ENCODE data around the gene MRPL34. TPM values are rescaled to one million over a fixed set of nuclear protein-coding genes. Genes with fewer than 3 reads are reported as not detected.

The MRPL34 gene
- total and polyA plus RNA-seq, 4 donors, result 22.3 to 137 (median 93.4) TPM

GRCh38 chr19:17330262-17331044 is 24.8 kb downstream of the MRPL34 start:
- peaks cover 0 to 7% (median 2%) of the 10 kb centered on the region in 4 donors for H3K36me3 ChIP-seq (ENCODE audit: control insufficient read depth in 4 of 4, insufficient read depth in 4 of 4, low read length in 4 of 4)
- DNase-seq (no peak), ATAC-seq (ENCODE audit: insufficient read depth, low FRiP score) (no peak)
- WGBS, 2 donors, result 95% methylated on average over 24 of the region's 24 CpGs
- H3K4me1 ChIP-seq (ENCODE audit: control insufficient read depth in 5 of 5, insufficient read depth in 5 of 5, low read length in 5 of 5), result peaks cover 0 to 17% (median 8%) of the 10 kb centered on the region in 5 donors
- H3K27me3 ChIP-seq (ENCODE audit: control insufficient read depth in 3 of 3, insufficient read depth in 3 of 3, low read length in 2 of 3), result peaks cover 0 to 9% (median 2%) of the 10 kb centered on the region in 3 donors
- TF ChIP-seq, protein P1, sequence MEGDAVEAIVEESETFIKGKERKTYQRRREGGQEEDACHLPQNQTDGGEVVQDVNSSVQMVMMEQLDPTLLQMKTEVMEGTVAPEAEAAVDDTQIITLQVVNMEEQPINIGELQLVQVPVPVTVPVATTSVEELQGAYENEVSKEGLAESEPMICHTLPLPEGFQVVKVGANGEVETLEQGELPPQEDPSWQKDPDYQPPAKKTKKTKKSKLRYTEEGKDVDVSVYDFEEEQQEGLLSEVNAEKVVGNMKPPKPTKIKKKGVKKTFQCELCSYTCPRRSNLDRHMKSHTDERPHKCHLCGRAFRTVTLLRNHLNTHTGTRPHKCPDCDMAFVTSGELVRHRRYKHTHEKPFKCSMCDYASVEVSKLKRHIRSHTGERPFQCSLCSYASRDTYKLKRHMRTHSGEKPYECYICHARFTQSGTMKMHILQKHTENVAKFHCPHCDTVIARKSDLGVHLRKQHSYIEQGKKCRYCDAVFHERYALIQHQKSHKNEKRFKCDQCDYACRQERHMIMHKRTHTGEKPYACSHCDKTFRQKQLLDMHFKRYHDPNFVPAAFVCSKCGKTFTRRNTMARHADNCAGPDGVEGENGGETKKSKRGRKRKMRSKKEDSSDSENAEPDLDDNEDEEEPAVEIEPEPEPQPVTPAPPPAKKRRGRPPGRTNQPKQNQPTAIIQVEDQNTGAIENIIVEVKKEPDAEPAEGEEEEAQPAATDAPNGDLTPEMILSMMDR (IDR thresholded peaks at IDR 0.05; ENCODE audit: control extremely low read depth, extremely low read depth), result no peak
- H3K9ac ChIP-seq (ENCODE audit: insufficient read depth in 1 of 2, low read length in 2 of 2), result no peak overlapping the region
- no peaks in the 10 kb centered on the region for H3K9me3 ChIP-seq (ENCODE audit: control insufficient read depth in 4 of 4, insufficient read depth in 3 of 4, low read length in 3 of 4)
- no peak overlapping the region for H3K4me3 ChIP-seq
- H3K27ac ChIP-seq (ENCODE audit: low read depth in 1 of 2, low read length in 1 of 2), result no peak overlapping the region

- Histone ChIP-seq H3K36me3 (ENCODE audit: control insufficient read depth in 4 of 4, insufficient read depth in 4 of 4, low read length in 4 of 4) (peaks cover 0 to 5% (median 2%) of the 10 kb centered on the region in 4 donors), H3K4me3 (no peak overlapping the region), H3K27me3 (ENCODE audit: control insufficient read depth in 3 of 3, insufficient read depth in 3 of 3, low read length in 2 of 3) (peaks cover 0 to 9% (median 2%) of the 10 kb centered on the region in 3 donors), H3K9ac (ENCODE audit: insufficient read depth in 1 of 2, low read length in 2 of 2) (no peak overlapping the region), H3K4me1 (ENCODE audit: control insufficient read depth in 5 of 5, insufficient read depth in 5 of 5, low read length in 5 of 5) (peaks cover 0 to 17% (median 8%) of the 10 kb centered on the region in 5 donors), H3K27ac (ENCODE audit: low read depth in 1 of 2, low read length in 1 of 2) (no peak overlapping the region), H3K9me3 (ENCODE audit: control insufficient read depth in 4 of 4, insufficient read depth in 3 of 4, low read length in 3 of 4) (no peaks in the 10 kb centered on the region)
- 92 to 94% methylated on average over 13 of the region's 13 CpGs for WGBS, 2 donors
- DNase-seq (no peak), ATAC-seq (ENCODE audit: insufficient read depth, low FRiP score) (no peak)
- TF ChIP-seq, protein P1 (IDR thresholded peaks at IDR 0.05; ENCODE audit: control extremely low read depth, extremely low read depth), result no peak
Observed at GRCh38 chr19:17331045-17331558, 25.4 kb downstream of the MRPL34 start.

DNA sequence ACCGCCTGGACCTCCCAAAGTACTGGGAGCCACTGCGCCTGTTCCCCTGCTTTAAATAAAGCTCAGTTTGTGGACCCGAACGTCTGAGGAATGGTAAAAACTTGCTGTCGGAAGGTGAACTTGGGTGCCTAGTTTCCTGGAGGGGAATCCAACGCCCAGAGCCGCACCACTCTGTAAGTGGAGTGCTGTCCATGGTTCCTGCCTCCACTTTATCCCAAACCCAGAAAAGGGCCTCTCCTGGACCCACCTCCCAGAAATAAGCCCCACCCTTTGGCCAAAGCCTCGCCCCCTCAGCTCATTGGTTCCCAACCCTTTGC is 26.6 kb downstream of the MRPL34 start:
- ATAC-seq (ENCODE audit: insufficient read depth, low FRiP score), result no peak
- Histone ChIP-seq H3K27me3 (ENCODE audit: control insufficient read depth in 3 of 3, insufficient read depth in 3 of 3, low read length in 2 of 3) (peaks cover 0 to 9% (median 2%) of the 10 kb centered on the region in 3 donors), H3K36me3 (ENCODE audit: control insufficient read depth in 4 of 4, insufficient read depth in 4 of 4, low read length in 4 of 4) (peaks cover 0 to 5% (median 2%) of the 10 kb centered on the region in 4 donors), H3K9ac (ENCODE audit: insufficient read depth in 1 of 2, low read length in 2 of 2) (no peak overlapping the region), H3K4me1 (ENCODE audit: control insufficient read depth in 5 of 5, insufficient read depth in 5 of 5, low read length in 5 of 5) (peaks cover 0 to 17% (median 8%) of the 10 kb centered on the region in 5 donors), H3K27ac (ENCODE audit: low read depth in 1 of 2, low read length in 1 of 2) (no peak overlapping the region), H3K4me3 (no peak overlapping the region), H3K9me3 (ENCODE audit: control insufficient read depth in 4 of 4, insufficient read depth in 3 of 4, low read length in 3 of 4) (no peaks in the 10 kb centered on the region)
- WGBS, 2 donors, result 92 to 96% methylated on average over 8 of the region's 8 CpGs
- TF ChIP-seq, protein P1 (IDR thresholded peaks at IDR 0.05; ENCODE audit: control extremely low read depth, extremely low read depth), result no peak
- DNase-seq, result no peak
